PC-3 (cell line): ENCODE results near the gene ATMIN. TPM values are rescaled to one million over a fixed set of nuclear protein-coding genes. Genes with fewer than 3 reads are reported as not detected.
A peak's percentile ranks its signal among the peaks of the same experiment; 100 is the strongest.

Experiments
- ATAC-seq: fragments of 200-7000 bp; cut with Tn5 transposase; 2 replicates; pipeline ENCODE4 v1.9.1; 2020; ENCODE audit warnings: mild to moderate bottlenecking, moderate library complexity
- BruUV-seq: library from RNA; stranded (reverse); fragments of 400-500 nt; replicated peaks from 2 replicates; lab custom pipeline; 2021; lab: Mats Ljungman, UMichigan
- CTCF ChIA-PET: fragments of 300-600 bp; sonication (Branson Sonifier 250); formaldehyde crosslinking; loops from one replicate; lab custom pipeline; 2022; ENCODE audit warnings: antibody characterized with exemption; lab: Charles Lee
- POLR2A ChIA-PET: fragments of 300-600 bp; sonication (Branson Sonifier 250); formaldehyde crosslinking; loops from one replicate; lab custom pipeline; 2022; ENCODE audit warnings: antibody characterized with exemption; ENCODE audit not compliant: unreplicated experiment; lab: Charles Lee
- DNase-seq: peaks from one replicate; pipeline ENCODE4 v3.0.0-alpha.2; 2015
- H2AFZ ChIP-seq: fragments of 300-600 bp; sonication (generic); 2 replicates; pipeline ENCODE4 v1.6.0; 2016; ENCODE audit warnings: antibody characterized with exemption, low read length
- H3F3A ChIP-seq: fragments of 300-600 bp; sonication (generic); one replicate; pipeline ENCODE4 v1.6.0; 2017; ENCODE audit warnings: antibody characterized with exemption, low read length, control low read depth, mild to moderate bottlenecking; ENCODE audit not compliant: unreplicated experiment
- H3K27ac ChIP-seq: fragments of 300-600 bp; sonication (generic); 2 replicates; pipeline ENCODE4 v1.5.1; 2016; ENCODE audit warnings: mild to moderate bottlenecking, low read length
- H3K27me3 ChIP-seq: fragments of 300-600 bp; sonication (generic); 2 replicates; pipeline ENCODE4 v1.6.1; 2016; ENCODE audit warnings: low read length, mixed read lengths
- H3K36me3 ChIP-seq: fragments of 300-600 bp; sonication (generic); 2 replicates; pipeline ENCODE4 v1.6.1; 2016; ENCODE audit warnings: low read depth, mixed run types, low read length, mixed read lengths
- H3K4me1 ChIP-seq: fragments of 300-600 bp; sonication (generic); 2 replicates; pipeline ENCODE4 v1.5.1; 2016; ENCODE audit warnings: low read length; ENCODE audit not compliant: insufficient read depth
- H3K4me2 ChIP-seq: fragments of 300-600 bp; sonication (generic); 2 replicates; pipeline ENCODE4 v1.6.0; 2016; ENCODE audit warnings: low read length
- H3K4me3 ChIP-seq: fragments of 300-600 bp; sonication (generic); 2 replicates; pipeline ENCODE4 v1.5.1; 2016; ENCODE audit warnings: mild to moderate bottlenecking, low read length, mixed read lengths
- H3K79me2 ChIP-seq: fragments of 300-600 bp; sonication (generic); 2 replicates; pipeline ENCODE4 v1.6.1; 2017; ENCODE audit warnings: low read length, mixed read lengths
- H3K9ac ChIP-seq: fragments of 300-600 bp; sonication (generic); 2 replicates; pipeline ENCODE4 v1.6.0; 2016; ENCODE audit warnings: mild to moderate bottlenecking, low read length
- H3K9me2 ChIP-seq: fragments of 300-600 bp; sonication (generic); replicated peaks from 2 replicates; pipeline ENCODE4 v1.6.1; 2016; ENCODE audit warnings: mixed run types, low read length, mixed read lengths
- H3K9me3 ChIP-seq: fragments of 300-600 bp; sonication (generic); 2 replicates; pipeline ENCODE4 v1.6.1; 2016; ENCODE audit warnings: low read length, mixed read lengths
- H4K20me1 ChIP-seq: fragments of 300-600 bp; sonication (generic); 2 replicates; pipeline ENCODE4 v1.6.1; 2016; ENCODE audit warnings: low read length, mixed read lengths
- CTCF ChIP-seq: fragments of 300-600 bp; sonication (generic); conservative IDR thresholded peaks from 2 replicates; pipeline ENCODE4 v1.5.1; 2017; ENCODE audit warnings: antibody characterized with exemption, low read depth, mild to moderate bottlenecking, low read length
- EZH2 ChIP-seq: fragments of 300-600 bp; sonication (generic); IDR thresholded peaks from one replicate; pipeline ENCODE4 v1.6.1; 2017; ENCODE audit warnings: antibody characterized with exemption, mild to moderate bottlenecking, low read length; ENCODE audit not compliant: unreplicated experiment
- EZH2phosphoT487 ChIP-seq: fragments of 300-600 bp; sonication (generic); IDR thresholded peaks from 2 replicates; pipeline ENCODE4 v1.6.1; 2018; ENCODE audit warnings: mild to moderate bottlenecking, antibody characterized with exemption, low read length, borderline replicate concordance
- intact Hi-C: fragments of 100-400 bp; cut with micrococcal nuclease; formaldehyde crosslinking; loops from 2 replicates; pipeline ENCODE4 v1.9.0; 2023
- total RNA-seq: library from RNA; depleted of rRNA; stranded (reverse); fragments of >200 nt; gene quantifications from 2 replicates; pipeline ENCODE4 v1.2.3, GENCODE V29; 2014

ATMIN gene
- total RNA-seq, 1 experiment from 2014 or later: 35.4 TPM

GRCh38 chr16:81006211-81006812 is 29.3 kb upstream of the ATMIN start:
- H3K9me2 ChIP-seq: no peaks in the 10 kb centered on the region
- intact Hi-C loops: loop anchor here (2.0 to 5.0 kb wide), 2 partner anchors 28 to 169 kb away; partner anchors contain the start of gene ATMIN
- H3K79me2 ChIP-seq: peaks cover 93% of the 10 kb centered on the region
- peak; percentile 56 for ATAC-seq
- ChIA-PET CTCF (no interaction called here), POLR2A (no interaction called here)
- H3K9me3 ChIP-seq: no peaks in the 10 kb centered on the region
- H3K4me1 ChIP-seq: peaks cover 10% of the 10 kb centered on the region; the same call in 1 of the 2 replicates
- peak overlapping the region; percentile 87 for H2AFZ ChIP-seq
- H3K4me3 ChIP-seq: peak overlapping the region; percentile 99
- H3K4me2 ChIP-seq: peak overlapping the region; percentile 99
- H3K27ac ChIP-seq: peak overlapping the region; percentile 92
- H3K9ac ChIP-seq: peak overlapping the region; percentile 96
- BruUV-seq: TSS peak; percentile 48
- 0 out of 2 replicates have a peak, but pooled peaks cover 3% of the 10 kb centered on the region for H3K36me3 ChIP-seq
- no peaks in the 10 kb centered on the region for H3F3A ChIP-seq
- peak; percentile 41 for DNase-seq
- H4K20me1 ChIP-seq: peaks cover 18% of the 10 kb centered on the region; the same call in 1 of the 2 replicates
- H3K27me3 ChIP-seq: no peaks in the 10 kb centered on the region
- TF ChIP-seq EZH2 (no peak), CTCF (no peak), EZH2phosphoT487 (no peak)

- Histone ChIP-seq H3F3A (no peaks in the 10 kb centered on the region), H3K9me2 (no peaks in the 10 kb centered on the region), H3K4me3 (peak within 1 kb of the TSS; percentile 99), H3K9ac (peak within 1 kb of the TSS; percentile 96), H3K27ac (peak within 1 kb of the TSS; percentile 92), H3K4me2 (peak within 1 kb of the TSS; percentile 99), H4K20me1 (peaks cover 18% of the 10 kb centered on the region; the same call in 1 of the 2 replicates), H2AFZ (peak within 1 kb of the TSS; percentile 87), H3K36me3 (peaks cover 9% of the 10 kb centered on the region; the same call in 1 of the 2 replicates), H3K9me3 (no peaks in the 10 kb centered on the region), H3K4me1 (peaks cover 10% of the 10 kb centered on the region; the same call in 1 of the 2 replicates), H3K27me3 (no peaks in the 10 kb centered on the region), H3K79me2 (peaks cover 91% of the 10 kb centered on the region)
- intact Hi-C loops: loop anchor here (2.0 to 5.0 kb wide), 2 partner anchors 28 to 170 kb away; partner anchors contain the start of gene ATMIN
- DNase-seq (peak; percentile 93), ATAC-seq (peak; percentile 90)
- no TSS peak for BruUV-seq
- ChIA-PET CTCF (no interaction called here), POLR2A (no interaction called here)
- TF ChIP-seq CTCF: no peak
- TF ChIP-seq EZH2: no peak
- TF ChIP-seq EZH2phosphoT487: no peak
These were observed 28.6 kb upstream of the ATMIN start, which contains the start of the genes CENPN and CMC2 for GRCh38 chr16:81006813-81007695. CENPN (plus strand) TSS chr16:81007214; CDS start chr16:81011940, 4,726 bp downstream. CMC2 (minus strand) TSS chr16:81006885; CDS start chr16:80997394, 9,491 bp downstream.
